ENCODE data around the gene AQP2. TPM values are rescaled to one million over a fixed set of nuclear protein-coding genes. Genes with fewer than 3 reads are reported as not detected.
A peak's percentile ranks its signal among the peaks of the same experiment; 100 is the strongest.

Gene AQP2
- polyA plus RNA-seq, 6 donors from 2014 or later, result not detected

DNA sequence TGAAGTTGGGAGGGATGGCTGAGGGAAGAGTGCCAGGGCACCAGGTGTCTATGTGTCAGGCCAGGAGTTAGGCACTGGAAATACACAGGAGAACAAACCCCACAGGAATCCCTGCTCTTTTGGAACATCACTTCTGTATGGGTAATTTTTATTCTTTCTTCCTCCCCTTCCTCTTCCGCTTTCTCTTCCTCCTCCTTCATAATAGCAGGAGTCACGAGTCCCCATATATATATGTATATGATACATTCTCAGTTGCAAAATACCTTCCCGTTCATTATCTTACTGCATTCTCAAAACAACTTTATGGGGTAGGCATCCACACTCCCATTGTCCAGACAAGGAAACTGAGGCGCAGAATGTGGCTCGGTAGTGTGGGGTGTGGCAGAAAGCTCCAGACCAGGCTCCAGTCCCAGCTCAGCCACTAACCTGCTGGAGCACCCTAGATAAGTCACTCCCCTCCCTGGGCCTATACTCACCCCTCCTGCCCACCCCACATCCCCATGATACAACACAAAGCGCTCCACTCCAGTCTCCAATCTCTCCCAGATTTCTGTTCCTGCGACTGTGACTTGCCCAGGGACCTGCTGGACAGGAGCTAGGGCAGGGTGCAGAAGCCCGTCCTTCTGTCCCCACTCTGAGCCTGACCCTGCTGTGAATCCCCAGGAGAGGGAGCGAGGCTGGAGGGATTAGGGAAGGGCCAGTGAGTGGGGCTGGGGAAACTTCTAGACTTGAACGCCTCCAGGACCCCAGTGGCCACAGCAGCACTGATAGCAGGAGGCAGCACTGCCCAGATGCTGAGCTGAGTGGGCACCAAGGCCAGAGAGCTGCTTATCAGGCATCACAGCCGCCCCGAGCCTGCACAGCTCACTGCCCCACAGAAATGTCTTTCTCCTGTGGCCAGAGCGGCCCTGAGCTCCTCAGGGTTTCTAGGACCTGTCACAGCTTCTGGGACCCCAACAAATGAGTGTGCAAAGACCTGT, 1.4 kb upstream of the AQP2 start:
- ATAC-seq (ENCODE audit: low read depth in 2 of 2) (no peak), DNase-seq (no peak)
- no peak overlapping the region for H3K4me3 Mint-ChIP-seq
- no peaks in the 10 kb centered on the region for H3K36me3 Mint-ChIP-seq
- H3K27me3 Mint-ChIP-seq, result peaks cover 29 to 52% (median 40%) of the 10 kb centered on the region in 3 donors
- no peaks in the 10 kb centered on the region for H3K9me3 Mint-ChIP-seq
- peaks cover 6 to 13% (median 11%) of the 10 kb centered on the region in 3 donors for H3K4me1 Mint-ChIP-seq
- H3K27ac Mint-ChIP-seq, result peak overlapping the region in 1 of 6 donors; percentile 57

DNA sequence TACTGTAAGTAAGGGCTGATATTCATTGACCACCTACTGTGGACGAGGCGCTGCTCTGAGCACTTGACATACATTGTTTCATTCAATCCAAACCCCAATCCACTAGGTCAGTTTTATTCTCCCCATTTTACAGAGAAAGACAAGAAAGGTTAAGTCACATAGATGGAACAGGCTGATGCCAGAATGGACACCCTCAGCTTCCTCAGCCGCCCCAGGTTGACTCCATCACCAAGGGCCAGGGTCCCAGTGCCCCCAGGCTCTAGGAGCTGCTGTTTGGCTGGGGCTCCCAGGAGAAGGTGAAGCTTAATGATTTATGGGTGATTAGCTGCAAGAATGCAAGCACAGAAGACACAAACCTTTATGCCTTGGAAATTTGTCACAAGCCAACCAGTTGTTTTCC, 671 bp upstream of the AQP2 start:
- no peaks in the 10 kb centered on the region for H3K9me3 Mint-ChIP-seq
- no peak for ATAC-seq (ENCODE audit: low read depth in 2 of 2)

DNA sequence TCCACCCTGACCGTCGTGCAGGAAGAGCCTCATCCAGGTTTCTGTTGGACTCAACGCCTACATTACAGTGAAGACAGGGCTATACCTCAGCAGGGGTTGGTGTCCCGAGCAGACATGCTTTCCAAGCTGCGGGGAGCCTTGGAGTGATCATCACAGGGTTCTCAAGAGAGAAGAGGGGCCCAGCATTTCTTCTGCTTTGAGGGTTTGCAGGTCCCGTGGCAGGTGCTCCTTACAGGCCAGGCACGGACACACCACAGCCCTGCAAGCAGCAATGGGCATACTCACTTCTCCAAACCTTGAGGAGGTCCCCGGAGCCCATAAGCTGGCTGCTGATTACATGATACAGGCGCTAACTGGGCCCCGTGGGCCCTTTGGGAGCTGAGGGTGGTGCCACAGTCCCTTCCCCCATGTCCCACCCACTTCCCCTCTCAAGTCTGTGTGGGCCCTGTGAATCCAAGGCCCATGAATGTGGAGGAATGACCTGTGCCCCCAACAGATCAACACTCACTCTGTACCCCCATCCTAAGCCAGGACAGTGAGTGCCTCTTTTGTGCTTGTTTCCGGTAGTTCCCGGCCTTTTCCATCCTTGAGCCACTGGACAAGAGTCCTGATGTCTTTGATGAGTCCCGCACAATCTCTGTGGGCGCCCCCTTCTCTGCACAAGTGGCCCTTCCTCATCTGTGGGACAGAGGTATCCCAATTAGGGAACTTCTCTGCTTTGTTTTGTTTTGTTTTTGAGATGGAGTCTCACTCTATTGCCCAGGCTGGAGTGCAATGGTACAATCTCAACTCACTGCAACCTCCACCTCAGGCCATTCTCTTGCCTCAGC, 1.1 kb downstream of the AQP2 start:
- Mint-ChIP-seq H3K27me3 (peaks cover 37 to 60% (median 42%) of the 10 kb centered on the region in 3 donors), H3K27ac (peak overlapping the region in 1 of 6 donors; percentile 72), H3K36me3 (no peaks in the 10 kb centered on the region), H3K9me3 (no peaks in the 10 kb centered on the region), H3K4me1 (peaks cover 0 to 3% (median 2%) of the 10 kb centered on the region in 3 donors), H3K4me3 (no peak overlapping the region)
- no peak for DNase-seq
- no peak for ATAC-seq (ENCODE audit: low read depth in 2 of 2)

More for the DNA sequence above, 671 bp upstream of the AQP2 start:
- DNase-seq, result no peak
- Mint-ChIP-seq H3K27ac (peak overlapping the region in 1 of 6 donors; percentile 42), H3K4me3 (no peak overlapping the region), H3K4me1 (peaks cover 6 to 13% (median 11%) of the 10 kb centered on the region in 3 donors), H3K27me3 (peaks cover 36 to 59% (median 41%) of the 10 kb centered on the region in 3 donors), H3K36me3 (no peaks in the 10 kb centered on the region)

DNA sequence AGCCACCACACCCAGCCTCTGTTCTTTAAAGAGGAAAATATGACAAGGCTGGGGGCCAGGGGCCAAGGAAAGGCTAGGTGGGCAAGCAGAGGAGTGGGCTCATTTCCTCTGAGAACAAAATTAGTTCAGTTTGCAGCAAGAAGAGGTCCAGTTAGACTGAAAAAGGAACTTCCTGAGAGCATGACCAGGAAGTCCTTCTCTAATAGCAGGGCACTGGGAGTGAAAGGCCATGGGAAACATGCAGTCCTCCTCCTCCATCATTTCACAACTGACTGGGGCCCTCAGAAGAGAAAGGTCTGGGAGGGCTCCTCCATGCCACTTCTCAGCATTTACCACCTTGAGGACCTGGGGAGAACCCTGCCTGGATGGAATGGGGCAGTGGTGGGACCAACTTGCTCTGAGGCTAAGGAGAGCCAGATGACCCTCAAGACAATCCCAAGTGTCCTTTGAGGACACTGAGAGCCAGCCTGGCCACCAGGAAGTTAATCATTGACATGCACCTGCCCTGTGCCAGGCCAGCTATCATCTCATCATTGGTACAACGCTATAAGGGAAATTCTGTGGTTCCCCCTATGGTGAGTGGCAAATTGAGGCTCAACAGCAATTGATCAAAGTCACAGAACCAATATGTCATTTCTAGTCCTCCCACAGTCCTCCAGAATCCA, 2.0 kb downstream of the AQP2 start:
- Mint-ChIP-seq H3K9me3 (no peaks in the 10 kb centered on the region), H3K36me3 (no peaks in the 10 kb centered on the region), H3K27me3 (peaks cover 46 to 67% (median 51%) of the 10 kb centered on the region in 3 donors), H3K4me1 (peaks cover 0 to 3% (median 3%) of the 10 kb centered on the region in 3 donors), H3K27ac (no peak overlapping the region), H3K4me3 (no peak overlapping the region)
- ATAC-seq (ENCODE audit: low read depth in 2 of 2) (no peak), DNase-seq (no peak)

DNA sequence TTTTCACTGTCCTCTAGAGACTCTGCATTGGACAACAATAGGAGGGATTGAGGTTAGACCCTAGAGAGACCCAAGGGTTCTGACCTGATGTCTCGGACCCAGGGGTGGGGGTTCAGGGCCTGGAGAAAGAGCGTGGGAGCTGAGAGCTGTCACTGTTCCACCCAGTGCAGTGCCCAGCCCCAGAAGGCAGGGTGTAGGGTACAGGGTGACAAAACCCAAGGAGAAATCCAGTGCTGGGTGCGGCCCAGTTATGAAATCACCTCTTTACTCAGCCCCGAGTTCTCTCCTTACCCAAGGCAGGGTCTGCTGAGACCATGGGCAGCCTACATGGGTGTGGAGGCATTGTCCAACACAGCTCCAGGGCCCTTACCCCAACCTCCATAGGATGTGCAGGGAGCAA, 2.6 kb downstream of the AQP2 start:
- no peak overlapping the region for H3K4me3 Mint-ChIP-seq
- H3K27ac Mint-ChIP-seq, result no peak overlapping the region
- no peaks in the 10 kb centered on the region for H3K9me3 Mint-ChIP-seq
- no peak for DNase-seq
- peaks cover 0 to 3% (median 3%) of the 10 kb centered on the region in 3 donors for H3K4me1 Mint-ChIP-seq
- H3K36me3 Mint-ChIP-seq, result no peaks in the 10 kb centered on the region
- peaks cover 52 to 67% (median 55%) of the 10 kb centered on the region in 3 donors for H3K27me3 Mint-ChIP-seq
- ATAC-seq (ENCODE audit: low read depth in 2 of 2), result no peak

DNA sequence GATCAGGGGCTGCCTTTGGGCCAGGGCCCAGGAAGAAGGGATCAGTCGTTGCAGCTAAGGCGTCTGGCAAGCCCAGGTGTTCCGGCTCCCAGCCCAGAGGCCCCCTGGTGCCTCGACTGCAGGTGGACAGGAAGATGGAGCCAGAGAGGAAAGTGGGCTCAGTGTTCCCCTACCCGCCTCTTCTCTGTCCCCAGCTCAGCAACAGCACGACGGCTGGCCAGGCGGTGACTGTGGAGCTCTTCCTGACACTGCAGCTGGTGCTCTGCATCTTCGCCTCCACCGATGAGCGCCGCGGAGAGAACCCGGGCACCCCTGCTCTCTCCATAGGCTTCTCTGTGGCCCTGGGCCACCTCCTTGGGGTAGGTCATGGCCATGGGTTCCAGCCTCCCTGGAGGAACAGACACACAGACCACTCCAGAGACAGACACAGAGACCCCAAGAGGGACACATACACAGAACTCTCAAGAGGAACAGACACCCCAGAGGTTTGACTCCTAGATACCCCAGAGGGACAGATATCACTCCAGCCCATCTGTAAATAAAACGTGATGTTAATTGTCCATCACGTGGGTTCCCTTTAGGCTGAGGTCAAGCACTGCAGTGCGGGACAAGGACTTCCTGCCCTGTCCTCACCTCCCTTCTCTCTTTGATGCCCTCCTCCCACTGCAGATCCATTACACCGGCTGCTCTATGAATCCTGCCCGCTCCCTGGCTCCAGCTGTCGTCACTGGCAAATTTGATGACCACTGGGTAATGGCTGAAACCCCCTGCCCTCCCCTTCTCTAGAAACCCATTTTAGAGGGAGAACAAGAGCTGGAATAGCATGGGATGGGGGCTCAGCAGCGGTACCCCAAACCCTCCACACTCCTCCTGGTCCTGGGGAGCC, 3.7 kb downstream of the AQP2 start:
- DNase-seq (no peak), ATAC-seq (ENCODE audit: low read depth in 2 of 2) (no peak)
- peaks cover 0 to 3% (median 3%) of the 10 kb centered on the region in 3 donors for H3K4me1 Mint-ChIP-seq
- H3K27ac Mint-ChIP-seq, result no peak overlapping the region
- no peak overlapping the region for H3K4me3 Mint-ChIP-seq
- H3K9me3 Mint-ChIP-seq, result no peaks in the 10 kb centered on the region
- H3K27me3 Mint-ChIP-seq, result peaks cover 56 to 69% (median 65%) of the 10 kb centered on the region in 3 donors
- H3K36me3 Mint-ChIP-seq, result no peaks in the 10 kb centered on the region

DNA sequence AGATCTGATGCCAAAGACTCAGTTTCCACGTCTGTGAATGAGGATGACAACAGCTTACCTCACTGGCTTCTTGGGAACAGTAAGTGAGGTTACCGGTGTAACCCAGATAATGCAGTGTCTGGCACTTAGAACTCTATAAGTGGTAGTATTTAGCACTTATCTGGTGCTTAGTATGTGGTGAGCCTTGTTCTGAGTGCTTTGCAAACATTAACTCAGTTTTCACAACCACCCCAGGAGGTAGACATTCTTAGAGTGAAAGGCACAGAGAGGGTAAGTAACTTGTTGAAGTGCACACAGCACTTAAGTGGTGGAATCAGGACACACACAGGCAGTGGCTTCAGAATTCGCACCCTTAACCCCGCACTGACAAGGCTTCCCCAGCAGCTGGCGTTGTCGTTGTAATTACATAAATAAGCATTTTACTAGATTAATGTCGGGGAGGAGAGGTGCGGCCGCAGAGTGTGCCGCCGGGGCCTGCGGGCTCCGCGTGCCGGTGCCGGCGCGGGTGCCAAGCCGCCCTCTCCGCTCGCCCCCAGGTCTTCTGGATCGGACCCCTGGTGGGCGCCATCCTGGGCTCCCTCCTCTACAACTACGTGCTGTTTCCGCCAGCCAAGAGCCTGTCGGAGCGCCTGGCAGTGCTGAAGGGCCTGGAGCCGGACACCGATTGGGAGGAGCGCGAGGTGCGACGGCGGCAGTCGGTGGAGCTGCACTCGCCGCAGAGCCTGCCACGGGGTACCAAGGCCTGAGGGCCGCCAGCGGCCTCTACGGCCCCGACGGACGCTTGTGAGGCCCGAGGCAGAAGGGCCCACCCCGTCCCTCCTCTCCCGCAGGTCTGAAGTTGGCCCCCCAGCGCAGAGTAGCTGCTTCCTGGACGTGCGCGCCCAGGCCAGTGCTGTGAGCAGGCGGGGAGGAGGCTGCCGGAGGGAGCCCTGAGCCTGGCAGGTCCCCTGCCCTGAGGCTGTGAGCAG, 4.6 kb downstream of the AQP2 start:
- no peaks in the 10 kb centered on the region for H3K9me3 Mint-ChIP-seq
- H3K4me3 Mint-ChIP-seq, result peak overlapping the region in 1 of 8 donors; percentile 47
- H3K27me3 Mint-ChIP-seq, result peaks cover 65 to 72% (median 66%) of the 10 kb centered on the region in 3 donors
- H3K4me1 Mint-ChIP-seq, result peaks cover 1 to 4% (median 4%) of the 10 kb centered on the region in 3 donors
- ATAC-seq (ENCODE audit: low read depth in 2 of 2) (no peak), DNase-seq (no peak)
- H3K27ac Mint-ChIP-seq, result no peak overlapping the region
- peaks cover 0 to 1% of the 10 kb centered on the region in 2 donors for H3K36me3 Mint-ChIP-seq

DNA sequence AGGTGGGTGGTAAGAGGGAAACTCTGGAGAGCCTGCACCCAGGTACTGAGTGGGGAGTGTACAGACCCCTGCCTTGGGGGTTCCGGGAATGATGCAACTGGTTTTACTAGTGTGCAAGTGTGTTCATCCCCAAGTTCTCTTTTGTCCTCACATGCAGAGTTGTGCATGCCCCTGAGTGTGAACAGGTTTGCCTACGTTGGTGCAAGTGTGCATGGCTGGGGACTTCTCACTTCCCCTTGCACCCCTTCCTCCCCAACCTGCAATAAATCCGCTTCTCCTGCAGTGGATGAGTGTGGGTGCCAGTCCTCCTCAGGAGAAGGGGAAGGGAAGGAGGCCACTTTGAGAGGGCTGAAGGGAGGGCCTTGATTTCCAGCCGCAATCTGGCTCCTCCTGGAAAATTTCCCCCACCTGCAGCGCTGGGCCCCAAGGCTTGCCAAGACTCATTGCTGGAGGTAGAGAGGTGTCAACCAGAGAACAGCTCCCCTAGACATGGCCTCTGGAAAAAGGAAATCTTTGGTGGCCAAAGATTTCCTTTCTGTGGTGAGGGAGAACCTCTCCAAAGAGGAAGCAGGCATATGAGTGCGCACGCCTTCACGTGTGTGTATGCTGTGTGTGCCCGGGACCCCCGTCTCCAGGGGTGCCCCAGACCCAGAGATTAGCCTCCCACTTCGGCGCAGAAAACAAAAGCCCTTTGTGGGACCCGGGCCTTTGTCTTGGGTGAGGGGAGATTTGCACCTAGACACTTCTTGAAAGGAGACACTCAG, 5.5 kb downstream of the AQP2 start:
- peak in 1 of 2 donors; percentile 28 for ATAC-seq (ENCODE audit: low read depth in 2 of 2)
- Mint-ChIP-seq H3K27ac (no peak overlapping the region), H3K4me1 (peaks cover 8 to 12% (median 11%) of the 10 kb centered on the region in 3 donors), H3K27me3 (peaks cover 73 to 77% (median 75%) of the 10 kb centered on the region in 3 donors), H3K36me3 (peaks cover 4 to 10% of the 10 kb centered on the region in 2 donors), H3K9me3 (peaks cover 0 to 4% (median 0%) of the 10 kb centered on the region in 7 donors), H3K4me3 (no peak overlapping the region)
- DNase-seq, result no peak

DNA sequence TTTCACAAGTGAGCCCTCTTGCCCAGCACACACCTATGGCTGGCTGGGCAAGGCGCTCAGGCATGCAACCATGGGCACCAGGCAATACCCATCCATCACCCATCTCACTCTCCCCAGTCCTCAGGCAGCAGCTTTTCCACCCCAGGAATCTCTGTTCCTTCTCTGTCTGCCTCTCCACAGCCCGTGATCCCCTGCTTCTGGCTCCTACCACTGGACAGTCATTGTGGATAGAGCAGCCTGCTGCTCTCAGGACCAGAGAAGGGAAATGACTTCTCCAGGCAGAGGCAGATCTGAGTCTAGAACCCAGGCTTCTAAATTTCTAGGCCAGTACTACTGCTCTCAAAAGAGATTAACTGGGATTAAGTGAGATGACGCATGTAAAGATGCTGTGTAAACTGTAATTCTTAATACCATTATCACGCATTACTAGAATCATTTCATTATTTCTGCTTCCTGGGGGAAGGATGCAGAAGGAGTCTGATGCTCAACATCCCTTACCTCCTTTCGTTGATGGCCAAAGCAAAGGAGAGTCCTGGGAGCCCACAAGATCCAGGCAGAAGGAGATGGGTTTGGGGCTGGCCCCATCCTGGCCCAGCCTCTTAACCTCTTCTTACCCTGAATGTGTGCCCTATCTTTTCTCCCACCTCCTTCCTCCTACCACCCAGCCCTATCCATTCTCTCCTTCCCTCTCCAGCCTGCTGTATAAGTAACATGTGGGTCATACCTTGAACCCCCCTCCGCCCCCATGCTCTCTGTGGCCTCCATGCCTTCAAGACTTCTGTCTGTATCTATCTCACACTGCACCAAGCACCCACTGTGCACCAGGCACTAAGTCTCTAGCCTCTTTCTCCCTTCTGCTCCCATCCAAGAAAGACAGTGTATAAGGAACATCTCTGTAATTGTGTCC, 6.4 kb downstream of the AQP2 start:
- ATAC-seq (ENCODE audit: low read depth in 2 of 2), result no peak

DNA sequence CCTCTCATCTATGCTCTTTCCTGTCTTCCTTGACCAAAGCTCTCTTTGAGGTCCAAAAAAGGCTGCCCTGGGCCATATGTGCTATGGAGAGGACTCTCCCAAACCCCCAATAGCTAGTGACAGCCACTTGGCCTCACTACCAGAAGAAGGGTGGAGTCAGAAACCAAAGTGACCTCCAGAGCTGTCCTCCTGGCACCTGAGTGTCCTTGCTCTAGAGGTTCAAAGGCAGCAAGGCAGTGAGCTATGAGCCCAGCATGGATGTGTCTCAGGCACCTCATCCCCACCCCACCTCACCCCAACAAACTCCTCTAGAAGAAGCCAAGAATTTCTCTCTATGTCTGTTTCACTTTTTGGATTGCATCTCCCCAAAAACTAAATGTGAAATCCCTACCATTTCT, 7.0 kb downstream of the AQP2 start:
- H3K36me3 Mint-ChIP-seq, result peaks cover 4 to 10% of the 10 kb centered on the region in 2 donors
- no peak for DNase-seq
- H3K9me3 Mint-ChIP-seq, result peaks cover 0 to 4% (median 0%) of the 10 kb centered on the region in 7 donors
- ATAC-seq (ENCODE audit: low read depth in 2 of 2), result no peak
- H3K27ac Mint-ChIP-seq, result no peak overlapping the region
- no peak overlapping the region for H3K4me3 Mint-ChIP-seq
- peaks cover 66 to 82% (median 81%) of the 10 kb centered on the region in 3 donors for H3K27me3 Mint-ChIP-seq
- H3K4me1 Mint-ChIP-seq, result peaks cover 8 to 14% (median 11%) of the 10 kb centered on the region in 3 donors

More for the DNA sequence above, 6.4 kb downstream of the AQP2 start:
- Mint-ChIP-seq H3K4me1 (peaks cover 8 to 12% (median 11%) of the 10 kb centered on the region in 3 donors), H3K9me3 (peaks cover 0 to 4% (median 0%) of the 10 kb centered on the region in 7 donors), H3K4me3 (no peak overlapping the region), H3K27ac (no peak overlapping the region), H3K36me3 (peaks cover 4 to 10% of the 10 kb centered on the region in 2 donors), H3K27me3 (peaks cover 70 to 77% (median 76%) of the 10 kb centered on the region in 3 donors)
- no peak for DNase-seq
